ENCODE data around the gene LTBP2. TPM values are rescaled to one million over a fixed set of nuclear protein-coding genes. Genes with fewer than 3 reads are reported as not detected.
A peak's percentile ranks its signal among the peaks of the same experiment; 100 is the strongest.

Gene LTBP2
- total RNA-seq, 1 donor from 2014 or later, result 12.0 TPM

DNA sequence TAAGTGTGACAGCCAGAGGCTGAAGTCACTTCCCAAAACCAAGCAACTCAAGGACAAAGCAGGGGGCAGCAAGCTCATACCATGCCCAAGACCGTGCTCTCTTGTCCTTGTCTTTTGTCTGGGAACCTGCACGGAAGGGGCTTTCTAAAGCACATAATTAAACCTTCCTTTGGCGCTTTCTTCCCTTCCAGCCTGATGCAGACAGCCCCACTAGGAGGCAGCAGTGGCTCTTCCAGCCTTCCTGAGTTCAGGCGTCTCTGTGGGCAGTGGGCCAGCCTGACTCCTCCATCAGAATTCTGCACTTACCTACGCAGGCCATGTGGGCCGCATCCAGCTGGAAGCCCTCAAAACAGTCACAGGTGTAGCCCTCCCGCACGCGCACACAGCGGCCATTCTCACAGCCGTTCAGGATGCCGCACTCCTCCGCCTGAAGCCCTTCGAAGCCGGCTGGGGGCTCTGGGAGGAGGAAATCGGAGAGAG is 110.9 kb downstream of the LTBP2 start:
- Histone ChIP-seq H3K9ac (ENCODE audit: low read depth in 1 of 3, low read length in 3 of 3) (no peak overlapping the region), H3K4me3 (ENCODE audit: low read length in 3 of 3) (no peak overlapping the region), H3K27ac (ENCODE audit: low read depth, low read length) (no peak overlapping the region), H3K36me3 (ENCODE audit: control insufficient read depth in 3 of 3, insufficient read depth in 3 of 3, low read length in 3 of 3) (peaks cover 20 to 38% (median 21%) of the 10 kb centered on the region in 3 donors), H3K27me3 (ENCODE audit: control insufficient read depth in 3 of 3, insufficient read depth in 3 of 3, low read length in 3 of 3) (no peaks in the 10 kb centered on the region), H3K4me1 (ENCODE audit: control insufficient read depth in 3 of 3, insufficient read depth in 3 of 3, low read length in 3 of 3) (no peaks in the 10 kb centered on the region), H3K9me3 (ENCODE audit: control insufficient read depth in 3 of 3, low read length in 3 of 3) (no peaks in the 10 kb centered on the region)

DNA sequence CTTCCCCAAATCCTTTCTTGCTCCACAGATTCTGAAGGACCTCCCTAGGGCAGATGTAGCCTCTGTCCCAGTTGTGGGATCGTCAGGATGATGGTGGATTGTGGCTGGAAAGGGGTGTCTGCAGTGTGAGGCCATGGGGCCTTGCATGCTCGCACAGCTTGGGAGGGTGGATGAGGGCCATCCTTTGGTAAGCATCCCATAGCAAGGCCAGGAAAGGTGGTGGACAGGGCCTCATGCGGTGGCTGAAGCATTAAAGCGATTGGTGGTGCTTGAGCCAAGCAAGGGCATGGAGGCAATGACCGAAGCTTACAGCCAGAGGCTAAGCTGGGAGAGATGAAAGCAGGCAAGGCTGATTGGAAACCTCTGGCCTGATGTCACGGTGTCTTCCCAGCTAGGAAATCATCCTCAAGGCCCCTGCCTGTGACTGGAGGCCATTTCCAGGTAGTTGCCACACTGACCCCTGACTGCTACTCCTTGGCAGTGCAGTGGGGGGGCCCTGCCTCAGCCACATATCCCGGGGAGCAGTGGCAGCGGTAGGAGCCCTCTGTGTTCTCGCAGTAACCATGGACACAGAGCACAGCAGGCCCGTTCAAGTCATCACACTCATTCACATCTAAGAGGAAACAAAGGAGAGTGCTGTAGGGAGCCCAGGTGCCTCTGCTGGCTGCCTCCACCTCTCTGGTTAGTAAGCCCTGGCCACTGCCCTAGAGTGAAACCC is 111.5 kb downstream of the LTBP2 start:
- no peak overlapping the region for H3K27ac ChIP-seq (ENCODE audit: low read depth, low read length)

DNA sequence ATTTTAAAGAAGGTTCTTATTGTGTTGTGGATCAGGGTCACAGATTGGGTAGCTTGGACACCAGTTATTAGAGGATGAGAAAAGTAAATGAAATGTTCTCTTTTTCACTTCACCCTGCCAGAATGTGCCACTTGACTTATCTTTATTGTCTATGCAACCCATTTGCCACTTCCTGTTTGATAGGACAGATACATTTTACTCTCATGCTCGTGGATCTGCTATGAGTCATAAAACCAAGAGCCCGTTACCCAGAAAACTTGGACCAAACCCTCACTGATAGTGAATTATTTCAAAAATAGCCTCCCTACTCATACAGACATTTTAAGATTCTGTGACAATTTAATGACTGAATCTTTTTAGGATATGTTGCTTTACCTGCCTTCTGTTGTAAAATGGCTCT is 116.7 kb downstream of the LTBP2 start:
- Histone ChIP-seq H3K9ac (ENCODE audit: low read depth in 1 of 3, low read length in 3 of 3) (no peak overlapping the region), H3K4me1 (ENCODE audit: control insufficient read depth in 3 of 3, insufficient read depth in 3 of 3, low read length in 3 of 3) (peaks cover 12 to 25% (median 19%) of the 10 kb centered on the region in 3 donors), H3K27ac (ENCODE audit: low read depth, low read length) (no peak overlapping the region), H3K4me3 (ENCODE audit: low read length in 3 of 3) (no peak overlapping the region), H3K36me3 (ENCODE audit: control insufficient read depth in 3 of 3, insufficient read depth in 3 of 3, low read length in 3 of 3) (peaks cover 4 to 14% (median 10%) of the 10 kb centered on the region in 3 donors), H3K27me3 (ENCODE audit: control insufficient read depth in 3 of 3, insufficient read depth in 3 of 3, low read length in 3 of 3) (no peaks in the 10 kb centered on the region), H3K9me3 (ENCODE audit: control insufficient read depth in 3 of 3, low read length in 3 of 3) (no peaks in the 10 kb centered on the region)

More for the DNA sequence above, 111.5 kb downstream of the LTBP2 start:
- no peaks in the 10 kb centered on the region for H3K9me3 ChIP-seq (ENCODE audit: control insufficient read depth in 3 of 3, low read length in 3 of 3)
- no peak overlapping the region for H3K4me3 ChIP-seq (ENCODE audit: low read length in 3 of 3)
- no peak overlapping the region for H3K9ac ChIP-seq (ENCODE audit: low read depth in 1 of 3, low read length in 3 of 3)
- no peaks in the 10 kb centered on the region for H3K4me1 ChIP-seq (ENCODE audit: control insufficient read depth in 3 of 3, insufficient read depth in 3 of 3, low read length in 3 of 3)
- H3K36me3 ChIP-seq (ENCODE audit: control insufficient read depth in 3 of 3, insufficient read depth in 3 of 3, low read length in 3 of 3), result peaks cover 20 to 38% (median 22%) of the 10 kb centered on the region in 3 donors
- H3K27me3 ChIP-seq (ENCODE audit: control insufficient read depth in 3 of 3, insufficient read depth in 3 of 3, low read length in 3 of 3), result no peaks in the 10 kb centered on the region

DNA sequence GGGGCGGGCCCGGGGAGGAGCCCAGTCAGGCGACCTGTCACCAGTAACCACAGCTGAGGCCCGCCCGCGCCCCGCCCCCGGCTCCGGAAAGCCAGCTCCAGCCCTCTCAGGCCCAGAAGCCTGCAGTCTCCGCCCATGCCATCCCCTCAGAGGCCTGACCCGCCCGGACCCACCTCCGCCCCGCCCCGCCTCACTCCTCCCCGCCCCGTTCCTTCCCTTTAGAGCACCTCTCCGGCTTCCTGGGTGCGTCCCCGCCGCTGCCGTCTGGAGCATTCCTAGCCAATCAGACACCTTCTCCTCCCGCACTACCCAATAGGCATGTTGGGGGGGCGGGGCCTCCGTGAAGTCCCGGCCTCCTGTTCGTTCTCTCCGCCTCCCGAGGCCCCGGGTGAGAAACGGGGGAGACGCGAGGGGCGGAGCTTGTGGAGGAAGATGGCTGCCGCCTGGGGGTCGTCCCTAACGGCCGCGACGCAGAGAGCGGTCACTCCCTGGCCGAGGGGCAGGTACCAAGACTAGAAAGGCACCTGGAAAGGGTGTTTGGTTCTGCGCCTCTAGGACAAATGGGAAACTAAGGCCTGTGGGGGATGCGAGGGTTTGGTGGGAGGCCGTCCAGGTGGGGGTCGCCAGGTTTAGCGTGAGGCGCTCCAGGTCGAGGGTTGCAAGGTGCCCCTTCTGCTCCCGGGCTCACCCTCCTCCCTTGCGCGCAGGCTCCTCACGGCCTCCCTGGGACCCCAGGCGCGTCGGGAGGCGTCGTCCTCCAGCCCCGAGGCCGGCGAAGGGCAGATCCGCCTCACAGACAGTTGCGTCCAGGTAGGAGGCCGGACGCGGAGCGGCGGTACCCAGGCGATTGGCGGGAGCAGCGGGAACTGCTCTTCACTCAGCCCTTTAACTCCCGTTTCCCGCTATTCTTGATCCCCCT is 118.4 kb downstream of the LTBP2 start, which contains the start of gene ISCA2:
ISCA2 (plus strand) TSS at position 423 of the 919 bp plus-strand sequence; CDS start at position 433, 10 bp downstream.
- H3K4me1 ChIP-seq (ENCODE audit: control insufficient read depth in 3 of 3, insufficient read depth in 3 of 3, low read length in 3 of 3), result peaks cover 12 to 28% (median 19%) of the 10 kb centered on the region in 3 donors
- H3K27me3 ChIP-seq (ENCODE audit: control insufficient read depth in 3 of 3, insufficient read depth in 3 of 3, low read length in 3 of 3), result no peaks in the 10 kb centered on the region
- H3K27ac ChIP-seq (ENCODE audit: low read depth, low read length), result peak within 1 kb of the TSS; percentile 98
- peaks cover 2 to 4% (median 3%) of the 10 kb centered on the region in 3 donors for H3K36me3 ChIP-seq (ENCODE audit: control insufficient read depth in 3 of 3, insufficient read depth in 3 of 3, low read length in 3 of 3)
- H3K9me3 ChIP-seq (ENCODE audit: control insufficient read depth in 3 of 3, low read length in 3 of 3), result no peaks in the 10 kb centered on the region
- peak within 1 kb of the TSS; percentile 98 for H3K9ac ChIP-seq (ENCODE audit: low read depth in 1 of 3, low read length in 3 of 3)
- H3K4me3 ChIP-seq (ENCODE audit: low read length in 3 of 3), result peak within 1 kb of the TSS; percentile 95 to 99 (median 98)

DNA sequence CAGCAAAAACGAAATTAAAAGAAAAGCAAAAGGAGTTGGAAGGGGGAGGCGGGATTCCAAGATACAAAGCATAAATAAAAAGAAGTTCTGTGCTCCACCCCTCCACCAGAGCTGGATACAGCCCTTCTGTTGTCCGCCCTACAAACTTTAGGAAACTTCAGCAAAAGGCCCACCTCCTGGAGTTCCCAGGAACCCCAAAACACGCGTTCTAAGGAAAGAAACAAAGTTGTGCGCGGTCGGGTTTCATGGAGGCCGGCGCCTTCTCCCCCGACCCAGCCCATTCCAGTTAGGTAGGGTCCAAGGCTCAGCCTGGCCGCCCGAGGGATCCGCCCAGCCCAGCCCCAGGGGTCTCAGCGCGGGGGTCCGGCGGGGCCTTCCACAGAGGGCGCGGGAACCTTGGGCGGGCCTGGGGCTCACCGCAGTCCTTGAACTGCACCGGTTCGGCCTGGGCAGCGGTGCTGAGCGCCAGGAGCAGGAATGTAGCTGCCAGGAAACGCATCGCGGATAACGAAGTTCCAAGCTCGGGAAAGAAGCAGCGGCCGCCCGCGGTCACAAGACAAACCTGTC is 119.2 kb downstream of the LTBP2 start, which contains the start of gene NPC2:
NPC2 (minus strand) TSS at position 530 of the 567 bp plus-strand sequence; CDS start at position 499, 31 bp downstream.
- peaks cover 12 to 28% (median 19%) of the 10 kb centered on the region in 3 donors for H3K4me1 ChIP-seq (ENCODE audit: control insufficient read depth in 3 of 3, insufficient read depth in 3 of 3, low read length in 3 of 3)
- H3K9me3 ChIP-seq (ENCODE audit: control insufficient read depth in 3 of 3, low read length in 3 of 3), result no peaks in the 10 kb centered on the region

DNA sequence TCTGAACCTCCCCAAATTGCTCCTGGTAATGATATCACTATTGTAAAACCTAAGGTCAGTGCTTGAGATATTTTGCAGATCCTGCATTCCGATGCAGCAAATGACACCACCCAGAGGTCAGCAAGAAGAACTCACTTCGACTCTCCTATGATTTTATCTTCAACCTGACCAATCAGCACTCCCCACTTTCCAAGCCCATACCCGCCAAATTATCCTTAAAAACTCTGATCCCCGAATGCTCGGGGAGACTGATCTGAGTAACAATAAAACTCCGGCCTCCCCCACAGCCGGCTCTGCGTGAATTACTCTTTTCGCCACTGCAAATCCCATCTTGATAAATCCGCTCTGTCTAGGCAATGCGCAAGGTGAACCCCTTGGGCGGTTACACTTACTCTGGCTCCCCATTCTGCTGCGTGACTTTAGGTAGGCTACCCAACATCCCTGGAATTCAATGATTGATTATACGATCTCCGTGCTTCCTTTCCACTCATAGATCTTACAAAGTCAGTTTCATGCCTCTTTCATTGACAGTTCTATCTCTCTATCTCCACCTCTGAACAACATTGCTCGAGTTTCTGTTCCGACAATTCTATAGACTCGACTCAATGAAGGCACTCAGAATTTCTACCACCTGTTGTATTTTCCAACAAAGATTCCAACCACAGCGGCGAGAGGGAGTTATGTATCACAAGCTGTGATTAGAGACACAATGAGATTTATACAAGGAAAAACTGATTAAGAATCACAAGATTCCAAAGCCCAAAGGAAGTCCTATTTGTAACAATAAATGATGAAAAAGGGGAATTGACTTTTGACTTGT is 119.9 kb downstream of the LTBP2 start:
- Histone ChIP-seq H3K4me3 (ENCODE audit: low read length in 3 of 3) (peak overlapping the region; percentile 72 to 89 (median 87)), H3K27me3 (ENCODE audit: control insufficient read depth in 3 of 3, insufficient read depth in 3 of 3, low read length in 3 of 3) (no peaks in the 10 kb centered on the region), H3K36me3 (ENCODE audit: control insufficient read depth in 3 of 3, insufficient read depth in 3 of 3, low read length in 3 of 3) (peaks cover 2 to 4% (median 3%) of the 10 kb centered on the region in 3 donors), H3K4me1 (ENCODE audit: control insufficient read depth in 3 of 3, insufficient read depth in 3 of 3, low read length in 3 of 3) (peaks cover 12 to 28% (median 19%) of the 10 kb centered on the region in 3 donors), H3K9ac (ENCODE audit: low read depth in 1 of 3, low read length in 3 of 3) (peak overlapping the region; percentile 91 to 97 (median 96)), H3K9me3 (ENCODE audit: control insufficient read depth in 3 of 3, low read length in 3 of 3) (no peaks in the 10 kb centered on the region), H3K27ac (ENCODE audit: low read depth, low read length) (peak overlapping the region; percentile 98)

More for the DNA sequence above, 119.2 kb downstream of the LTBP2 start, which contains the start of gene NPC2:
- Histone ChIP-seq H3K4me3 (ENCODE audit: low read length in 3 of 3) (peak within 1 kb of the TSS; percentile 95 to 99 (median 98)), H3K27ac (ENCODE audit: low read depth, low read length) (peak within 1 kb of the TSS; percentile 98), H3K27me3 (ENCODE audit: control insufficient read depth in 3 of 3, insufficient read depth in 3 of 3, low read length in 3 of 3) (no peaks in the 10 kb centered on the region), H3K36me3 (ENCODE audit: control insufficient read depth in 3 of 3, insufficient read depth in 3 of 3, low read length in 3 of 3) (peaks cover 2 to 4% (median 3%) of the 10 kb centered on the region in 3 donors), H3K9ac (ENCODE audit: low read depth in 1 of 3, low read length in 3 of 3) (peak within 1 kb of the TSS; percentile 98)

DNA sequence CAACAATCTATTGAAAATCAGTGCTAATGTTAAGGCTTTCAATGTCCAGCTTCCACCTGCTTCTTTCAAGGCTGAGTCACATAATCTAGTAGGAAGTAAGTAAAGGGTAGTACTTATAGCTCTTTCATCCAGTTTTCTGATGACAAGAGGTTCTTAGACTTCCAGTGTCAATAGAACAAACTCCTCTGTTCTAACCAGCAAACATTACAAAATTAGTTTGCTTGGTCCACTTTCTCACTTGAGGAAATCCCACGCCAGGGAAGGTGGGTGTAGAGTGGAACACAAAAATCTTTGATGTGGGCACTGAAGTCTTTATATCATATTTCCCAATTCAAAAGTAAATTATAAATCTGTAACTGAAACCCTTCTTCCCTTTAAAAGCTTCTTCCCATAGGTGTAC is 121.6 kb downstream of the LTBP2 start:
- no peaks in the 10 kb centered on the region for H3K27me3 ChIP-seq (ENCODE audit: control insufficient read depth in 3 of 3, insufficient read depth in 3 of 3, low read length in 3 of 3)
- no peaks in the 10 kb centered on the region for H3K9me3 ChIP-seq (ENCODE audit: control insufficient read depth in 3 of 3, low read length in 3 of 3)
- H3K36me3 ChIP-seq (ENCODE audit: control insufficient read depth in 3 of 3, insufficient read depth in 3 of 3, low read length in 3 of 3), result peaks cover 3 to 8% (median 7%) of the 10 kb centered on the region in 3 donors
- peaks cover 12 to 32% (median 19%) of the 10 kb centered on the region in 3 donors for H3K4me1 ChIP-seq (ENCODE audit: control insufficient read depth in 3 of 3, insufficient read depth in 3 of 3, low read length in 3 of 3)
- H3K27ac ChIP-seq (ENCODE audit: low read depth, low read length), result no peak overlapping the region
- H3K4me3 ChIP-seq (ENCODE audit: low read length in 3 of 3), result no peak overlapping the region
- H3K9ac ChIP-seq (ENCODE audit: low read depth in 1 of 3, low read length in 3 of 3), result no peak overlapping the region

DNA sequence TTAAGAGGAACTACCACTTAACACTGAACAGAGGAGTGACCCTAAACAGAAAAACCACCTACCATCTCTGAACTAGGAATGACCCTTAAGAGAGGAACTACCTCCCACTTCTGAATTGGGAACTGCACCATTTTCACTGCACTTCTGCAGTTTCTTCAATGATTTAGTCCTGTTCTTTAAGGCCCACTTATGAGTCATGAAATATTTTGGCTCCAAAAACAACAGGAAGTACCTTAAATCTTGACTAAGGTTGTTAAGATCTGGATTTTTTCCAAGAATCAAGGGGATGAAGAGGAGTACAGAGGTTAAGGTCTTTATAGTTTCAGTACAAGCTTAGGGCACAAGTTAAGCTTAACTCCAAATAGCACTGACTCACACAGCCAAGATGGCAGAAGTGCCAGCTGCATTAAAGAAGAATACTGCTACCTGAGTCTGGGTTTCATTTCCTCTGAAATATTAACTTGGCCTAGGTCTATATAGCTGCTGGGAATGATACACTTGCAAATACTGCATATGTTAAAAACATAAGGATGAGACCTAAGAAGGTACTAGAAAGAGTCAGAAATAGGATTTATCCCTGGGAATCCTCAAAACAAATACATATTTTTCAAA is 123.1 kb downstream of the LTBP2 start:
- no peaks in the 10 kb centered on the region for H3K27me3 ChIP-seq (ENCODE audit: control insufficient read depth in 3 of 3, insufficient read depth in 3 of 3, low read length in 3 of 3)
- H3K4me1 ChIP-seq (ENCODE audit: control insufficient read depth in 3 of 3, insufficient read depth in 3 of 3, low read length in 3 of 3), result peaks cover 7 to 23% (median 9%) of the 10 kb centered on the region in 3 donors
- no peak overlapping the region for H3K9ac ChIP-seq (ENCODE audit: low read depth in 1 of 3, low read length in 3 of 3)
- no peaks in the 10 kb centered on the region for H3K9me3 ChIP-seq (ENCODE audit: control insufficient read depth in 3 of 3, low read length in 3 of 3)
- H3K36me3 ChIP-seq (ENCODE audit: control insufficient read depth in 3 of 3, insufficient read depth in 3 of 3, low read length in 3 of 3), result peaks cover 7 to 13% (median 9%) of the 10 kb centered on the region in 3 donors
- no peak overlapping the region for H3K4me3 ChIP-seq (ENCODE audit: low read length in 3 of 3)
- no peak overlapping the region for H3K27ac ChIP-seq (ENCODE audit: low read depth, low read length)
